ENCODE data around the gene P4HB.

The P4HB gene

DNA sequence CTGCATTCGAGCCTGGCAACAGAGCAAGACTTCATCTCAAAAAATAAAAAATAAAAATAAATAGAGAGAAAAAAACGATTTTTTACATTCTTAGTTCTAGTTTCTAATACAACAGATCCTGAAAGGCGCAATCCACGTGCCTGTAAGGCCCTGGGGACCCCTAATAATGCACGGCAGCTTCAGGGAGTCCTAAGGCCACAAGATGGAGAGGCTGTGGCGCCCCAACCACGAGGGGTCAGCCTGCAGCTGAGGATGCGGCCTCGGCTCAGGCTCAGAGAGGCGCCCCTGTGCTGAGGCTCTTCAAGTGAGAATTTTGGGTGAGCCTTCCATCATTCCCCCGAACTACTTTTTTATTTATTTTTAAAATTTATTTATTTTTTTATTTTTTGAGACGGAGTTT is 10.9 kb downstream of the P4HB start:
- no peak for DNase-seq (ENCODE audit: low read depth)
- no peak overlapping the region for H3K4me3 ChIP-seq (replicated peaks; ENCODE audit: low read depth, low read length)
- TF ChIP-seq, protein P1, sequence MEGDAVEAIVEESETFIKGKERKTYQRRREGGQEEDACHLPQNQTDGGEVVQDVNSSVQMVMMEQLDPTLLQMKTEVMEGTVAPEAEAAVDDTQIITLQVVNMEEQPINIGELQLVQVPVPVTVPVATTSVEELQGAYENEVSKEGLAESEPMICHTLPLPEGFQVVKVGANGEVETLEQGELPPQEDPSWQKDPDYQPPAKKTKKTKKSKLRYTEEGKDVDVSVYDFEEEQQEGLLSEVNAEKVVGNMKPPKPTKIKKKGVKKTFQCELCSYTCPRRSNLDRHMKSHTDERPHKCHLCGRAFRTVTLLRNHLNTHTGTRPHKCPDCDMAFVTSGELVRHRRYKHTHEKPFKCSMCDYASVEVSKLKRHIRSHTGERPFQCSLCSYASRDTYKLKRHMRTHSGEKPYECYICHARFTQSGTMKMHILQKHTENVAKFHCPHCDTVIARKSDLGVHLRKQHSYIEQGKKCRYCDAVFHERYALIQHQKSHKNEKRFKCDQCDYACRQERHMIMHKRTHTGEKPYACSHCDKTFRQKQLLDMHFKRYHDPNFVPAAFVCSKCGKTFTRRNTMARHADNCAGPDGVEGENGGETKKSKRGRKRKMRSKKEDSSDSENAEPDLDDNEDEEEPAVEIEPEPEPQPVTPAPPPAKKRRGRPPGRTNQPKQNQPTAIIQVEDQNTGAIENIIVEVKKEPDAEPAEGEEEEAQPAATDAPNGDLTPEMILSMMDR (IDR thresholded peaks at IDR 0.05; ENCODE audit: low read length, missing control alignments): no peak

DNA sequence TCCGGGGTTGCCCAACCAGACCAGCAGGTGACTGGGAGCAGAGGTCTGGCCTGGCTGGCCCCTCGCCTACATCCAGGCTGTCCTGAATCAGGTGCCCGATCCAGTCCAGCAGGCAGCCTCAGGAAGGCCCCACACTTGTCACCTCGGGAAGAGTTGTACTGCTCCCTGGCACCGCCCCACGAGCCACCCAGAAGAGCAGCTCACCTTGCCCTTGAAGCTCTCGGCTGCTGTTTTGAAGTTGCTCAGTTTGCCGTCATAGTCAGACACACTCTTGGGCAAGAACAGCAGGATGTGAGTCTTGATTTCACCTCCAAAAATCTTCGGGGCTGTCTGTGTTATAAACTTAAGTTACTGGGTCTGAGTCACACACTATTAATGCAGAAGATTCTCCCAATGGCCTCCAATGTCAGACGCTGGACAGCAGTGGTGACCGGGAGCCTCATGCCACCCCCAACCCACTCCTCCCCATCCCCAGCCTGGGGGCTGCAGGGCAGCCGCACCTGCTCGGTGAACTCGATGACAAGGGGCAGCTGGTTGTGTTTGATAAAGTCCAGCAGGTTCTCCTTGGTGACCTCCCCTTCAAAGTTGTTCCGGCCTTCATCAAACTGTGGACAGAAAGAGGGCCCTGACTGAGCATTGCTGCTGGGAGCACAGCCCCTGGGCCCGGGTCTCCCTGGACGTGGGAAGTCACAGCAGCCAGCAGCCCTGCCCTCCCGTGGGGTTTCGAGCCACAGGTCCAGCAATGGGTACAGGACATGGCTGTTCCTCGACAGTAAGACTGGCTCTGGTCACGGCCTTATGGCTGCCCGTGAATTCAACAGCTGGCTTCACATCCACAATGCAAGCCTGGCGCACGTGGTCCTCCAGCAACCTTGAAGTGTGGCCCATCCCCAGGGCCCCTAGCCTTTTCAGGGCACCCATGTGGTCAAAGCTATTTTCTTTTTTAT is 13.3 kb downstream of the P4HB start:
- TF ChIP-seq, protein P1 (IDR thresholded peaks at IDR 0.05; ENCODE audit: low read length, missing control alignments): no peak
- no peak for DNase-seq (ENCODE audit: low read depth)
- no peak overlapping the region for H3K4me3 ChIP-seq (replicated peaks; ENCODE audit: low read depth, low read length)

DNA sequence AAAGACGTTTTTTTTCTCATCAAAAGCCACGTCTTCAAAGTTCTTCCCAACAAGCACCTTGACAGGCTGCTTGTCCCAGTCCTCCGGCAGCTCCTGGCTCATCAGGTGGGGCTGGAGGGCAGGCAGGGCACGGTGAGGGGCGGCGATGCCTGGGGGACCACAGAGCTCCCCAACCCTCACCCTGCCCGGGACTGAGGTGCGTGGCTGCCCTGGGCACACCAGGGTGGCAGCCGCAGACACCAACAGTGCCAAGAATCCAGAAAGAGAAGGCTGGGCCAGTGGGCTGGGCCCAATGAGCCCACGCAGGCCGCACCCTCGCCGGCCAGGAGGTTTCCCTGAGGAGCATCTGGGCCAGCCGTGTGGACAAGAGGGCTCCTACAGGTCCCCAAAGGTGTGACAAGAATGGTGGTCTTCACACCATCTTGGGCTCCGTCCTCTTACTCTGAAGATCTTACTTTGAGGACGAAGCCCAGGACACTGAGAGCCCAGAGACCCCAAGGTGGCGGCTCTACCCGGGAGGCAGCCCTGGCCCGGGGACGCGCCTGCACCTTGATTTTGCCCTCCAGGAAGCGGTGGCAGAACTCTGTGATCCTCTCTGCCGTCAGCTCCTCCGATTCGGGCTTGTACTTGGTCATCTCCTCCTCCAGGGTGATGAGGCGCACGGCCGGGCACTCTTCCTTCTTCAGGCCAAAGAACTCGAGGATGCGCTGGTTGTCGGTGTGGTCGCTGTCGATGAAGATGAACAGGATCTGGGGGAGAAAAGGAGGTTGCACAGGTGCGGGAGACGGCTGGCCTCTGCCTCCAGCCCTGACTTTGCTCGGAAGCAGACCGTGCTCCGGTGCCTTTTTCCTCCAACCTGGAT is 14.2 kb downstream of the P4HB start:
- no peak overlapping the region for H3K4me3 ChIP-seq (replicated peaks; ENCODE audit: low read depth, low read length)
- no peak for DNase-seq (ENCODE audit: low read depth)
- TF ChIP-seq, protein P1 (IDR thresholded peaks at IDR 0.05; ENCODE audit: low read length, missing control alignments): no peak

DNA sequence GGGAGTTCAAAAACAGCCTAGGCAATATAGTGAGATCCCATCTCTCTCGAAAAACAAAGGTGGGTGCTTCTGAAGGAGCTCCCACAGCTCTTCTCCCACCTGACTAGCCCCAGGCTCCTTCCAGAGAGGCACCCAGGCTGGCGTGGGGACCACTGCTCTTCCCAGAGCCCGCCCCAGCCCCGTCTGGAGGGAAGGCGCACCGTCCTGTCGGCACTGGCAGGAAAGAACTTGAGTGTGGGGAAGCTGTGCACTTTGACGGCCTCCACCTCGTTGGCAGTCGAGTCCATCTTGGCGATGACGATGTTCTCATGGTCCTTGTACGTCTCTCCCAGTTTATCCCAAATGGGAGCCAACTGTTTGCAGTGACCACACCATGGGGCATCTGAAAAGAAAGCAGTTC is 15.0 kb downstream of the P4HB start:
- H3K4me3 ChIP-seq (replicated peaks; ENCODE audit: low read depth, low read length): no peak overlapping the region
- DNase-seq (ENCODE audit: low read depth): no peak
- TF ChIP-seq, protein P1 (IDR thresholded peaks at IDR 0.05; ENCODE audit: low read length, missing control alignments): no peak

DNA sequence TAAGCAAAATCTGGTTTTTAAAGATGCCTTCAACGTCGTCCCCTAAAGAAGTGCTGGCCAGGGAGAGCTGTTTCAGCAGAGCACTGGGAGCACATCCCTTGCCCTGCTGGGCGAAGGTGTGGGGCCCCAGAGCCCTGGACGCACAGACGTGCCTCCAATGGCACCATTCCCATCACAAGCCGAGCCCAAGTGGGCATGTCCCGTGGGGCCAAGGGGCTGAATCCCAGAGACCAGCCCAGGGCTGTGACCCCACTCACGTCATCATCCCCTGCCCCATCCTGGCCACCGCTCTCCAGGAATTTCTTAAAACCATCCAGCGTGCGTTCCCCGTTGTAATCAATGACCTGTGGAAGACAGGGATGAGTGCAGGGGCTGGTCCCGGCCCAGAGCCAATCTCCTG is 15.4 kb downstream of the P4HB start:
- TF ChIP-seq, protein P1 (IDR thresholded peaks at IDR 0.05; ENCODE audit: low read length, missing control alignments): no peak
- H3K4me3 ChIP-seq (replicated peaks; ENCODE audit: low read depth, low read length): no peak overlapping the region
- DNase-seq (ENCODE audit: low read depth): no peak

DNA sequence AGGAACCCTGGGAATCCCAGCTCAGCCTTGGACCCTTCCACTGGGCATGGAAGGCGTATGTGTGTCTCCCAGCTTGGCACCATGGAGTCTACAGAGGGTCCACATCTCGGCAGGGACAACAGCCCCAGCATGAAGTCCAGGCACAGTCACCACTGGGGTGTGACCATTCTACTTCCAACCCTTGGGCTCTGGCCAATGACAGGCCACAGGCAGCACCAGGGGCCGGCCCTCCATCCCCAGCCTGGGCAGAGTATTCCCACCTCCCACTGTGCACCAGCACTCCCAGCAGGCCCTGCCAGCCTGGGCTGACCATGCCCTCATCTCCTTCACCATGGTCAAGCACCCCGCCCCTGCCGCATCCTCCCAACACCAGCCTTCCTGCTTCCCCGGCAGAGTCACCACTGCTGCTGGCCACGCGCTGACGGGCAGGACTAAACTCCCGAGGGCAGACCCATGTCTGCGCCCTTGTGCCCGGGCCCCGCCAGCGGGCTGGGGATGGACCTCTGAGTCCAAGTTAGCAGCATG is 15.9 kb downstream of the P4HB start:
- DNase-seq (ENCODE audit: low read depth): no peak
- H3K4me3 ChIP-seq (replicated peaks; ENCODE audit: low read depth, low read length): no peak overlapping the region
- TF ChIP-seq, protein P1 (IDR thresholded peaks at IDR 0.05; ENCODE audit: low read length, missing control alignments): no peak
